Activated CD4-positive, alpha-beta T cell treated with anti-CD3 and anti-CD28 coated beads, Interleukin-2, amount 10 ng/mL, durations not matched to agents 24 days and 14 days (primary cell): ENCODE measurements around the gene MAL. TPM values are rescaled to one million over a fixed set of nuclear protein-coding genes. Genes with fewer than 3 reads are reported as not detected.

Experiments used
- DNase-seq: peaks from one replicate; pipeline ENCODE4 v3.0.0; 2022
- H3K27ac Mint-ChIP-seq: one replicate; pipeline ENCODE4 v1.8.0; 2022; ENCODE audit warnings: mild to moderate bottlenecking, mixed read lengths
- H3K27me3 Mint-ChIP-seq: one replicate; pipeline ENCODE4 v1.8.0; 2022; ENCODE audit warnings: mixed read lengths
- H3K36me3 Mint-ChIP-seq: one replicate; pipeline ENCODE4 v1.8.0; 2022; ENCODE audit warnings: low read depth, mild to moderate bottlenecking, mixed read lengths
- H3K4me1 Mint-ChIP-seq: one replicate; pipeline ENCODE4 v1.8.0; 2021; ENCODE audit warnings: mixed read lengths
- H3K4me3 Mint-ChIP-seq: one replicate; pipeline ENCODE4 v1.8.0; 2022; ENCODE audit warnings: mild to moderate bottlenecking, moderate library complexity, mixed read lengths
- H3K9me3 Mint-ChIP-seq: one replicate; pipeline ENCODE4 v1.8.0; 2021; ENCODE audit warnings: mixed read lengths
- intact Hi-C: fragments of 100-400 bp; cut with micrococcal nuclease; formaldehyde crosslinking; loops from one replicate; pipeline ENCODE4 v1.15.1; 2023
- total RNA-seq: library from RNA; stranded (reverse); gene quantifications from 2 replicates; pipeline ENCODE4 v1.2.3, GENCODE V29; 2022

The MAL gene
- total RNA-seq, 1 donor from 2014 or later, result 167 TPM

DNA sequence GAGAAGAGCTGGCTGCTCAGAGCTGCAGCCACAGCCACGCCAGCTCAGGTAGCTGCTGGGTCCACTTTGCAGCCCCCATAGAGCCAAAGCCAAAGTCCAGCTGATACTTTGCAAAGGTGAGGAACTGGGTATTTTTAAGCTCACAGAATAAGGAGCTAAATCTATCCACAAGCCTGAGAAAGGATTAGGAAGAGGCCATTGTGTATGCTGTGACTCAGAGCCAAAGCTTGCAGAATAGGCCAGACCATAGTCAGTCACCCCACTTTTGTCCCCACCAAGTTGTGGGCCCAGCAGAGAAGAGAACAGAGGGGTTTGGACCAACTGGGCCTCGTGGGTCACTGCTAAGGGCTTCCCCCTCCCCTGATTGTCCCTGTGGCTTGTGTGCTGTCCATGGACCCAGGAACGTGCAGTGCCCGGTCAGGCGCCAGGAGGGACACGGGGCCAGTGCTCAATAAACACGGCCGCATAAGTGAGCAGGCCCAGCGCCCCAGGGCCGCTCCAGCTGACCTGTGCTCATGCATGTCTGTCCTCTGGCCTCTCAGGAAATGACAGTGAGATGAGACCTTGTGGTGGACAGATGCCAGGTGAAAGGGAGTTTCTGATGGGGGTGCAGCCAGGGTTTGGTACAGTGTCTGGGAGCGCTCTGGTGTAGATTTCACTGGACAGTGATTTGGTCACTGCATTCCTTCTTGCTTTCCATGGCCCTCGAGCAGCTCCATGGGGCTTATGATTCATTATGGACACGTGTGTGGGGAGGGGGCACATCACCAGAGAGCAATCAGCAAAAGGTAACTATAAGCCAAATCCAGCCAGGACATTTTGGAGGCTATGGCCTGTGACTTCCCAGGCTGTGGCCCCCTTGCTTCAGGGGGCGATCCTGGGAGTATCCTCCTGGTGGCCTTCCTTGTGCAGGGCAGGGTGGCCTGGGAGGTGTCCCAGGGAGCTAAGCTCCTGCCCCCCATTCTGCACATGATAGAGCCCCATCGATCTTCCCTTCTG lies 31.3 kb downstream of the MAL start:
- H3K9me3 Mint-ChIP-seq, result no peaks in the 10 kb centered on the region
- no peaks in the 10 kb centered on the region for H3K27me3 Mint-ChIP-seq
- peaks cover 28% of the 10 kb centered on the region for H3K36me3 Mint-ChIP-seq
- H3K4me1 Mint-ChIP-seq, result peaks cover 62% of the 10 kb centered on the region
- no peak for DNase-seq
- peak overlapping the region; percentile 45 for H3K27ac Mint-ChIP-seq
- intact Hi-C loops, result no loop called here
- no peak overlapping the region for H3K4me3 Mint-ChIP-seq

DNA sequence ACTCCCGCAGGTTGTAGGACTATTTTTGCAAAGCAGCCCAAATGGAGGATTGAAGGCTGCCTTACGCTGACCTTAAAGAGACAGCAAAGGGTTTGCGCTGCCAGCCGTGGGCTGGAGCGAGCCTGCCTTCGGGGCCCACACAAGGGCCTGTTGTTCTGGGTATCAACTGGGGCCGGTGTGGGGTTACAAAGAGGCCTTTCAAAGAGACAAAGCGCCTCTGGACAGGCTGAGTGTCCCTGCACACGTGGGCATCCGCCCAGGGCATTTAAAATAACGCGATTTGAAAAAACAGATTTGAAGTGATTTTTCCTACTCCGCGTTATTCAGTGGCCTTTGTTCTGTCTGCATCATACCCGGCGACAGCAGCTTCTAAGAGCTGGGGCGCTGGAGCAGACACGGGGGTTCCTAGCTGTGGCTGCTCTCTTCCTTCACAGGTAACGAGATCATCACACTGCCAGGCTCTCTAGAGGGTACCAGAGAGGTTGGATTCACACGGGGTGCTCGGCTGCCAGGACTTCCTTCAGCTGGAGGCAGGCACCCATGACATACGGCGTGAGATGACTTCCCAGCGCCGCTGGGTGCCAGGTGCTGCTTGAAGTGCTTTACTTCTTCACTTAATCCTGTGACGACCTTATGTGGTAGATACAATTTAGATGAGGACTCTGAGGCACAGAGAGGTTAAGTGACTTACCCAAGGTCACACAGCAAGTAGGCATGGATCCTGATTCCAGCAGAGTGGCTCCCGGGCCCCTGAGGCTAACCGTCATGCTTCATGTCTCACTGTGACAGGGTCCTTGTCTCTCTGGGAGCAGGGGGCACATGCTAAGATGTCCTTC lies 32.2 kb downstream of the MAL start:
- Mint-ChIP-seq H3K27me3 (no peaks in the 10 kb centered on the region), H3K9me3 (no peaks in the 10 kb centered on the region), H3K36me3 (peaks cover 19% of the 10 kb centered on the region), H3K27ac (peak overlapping the region; percentile 23), H3K4me1 (peaks cover 65% of the 10 kb centered on the region), H3K4me3 (no peak overlapping the region)
- intact Hi-C loops, result no loop called here
- no peak for DNase-seq

DNA sequence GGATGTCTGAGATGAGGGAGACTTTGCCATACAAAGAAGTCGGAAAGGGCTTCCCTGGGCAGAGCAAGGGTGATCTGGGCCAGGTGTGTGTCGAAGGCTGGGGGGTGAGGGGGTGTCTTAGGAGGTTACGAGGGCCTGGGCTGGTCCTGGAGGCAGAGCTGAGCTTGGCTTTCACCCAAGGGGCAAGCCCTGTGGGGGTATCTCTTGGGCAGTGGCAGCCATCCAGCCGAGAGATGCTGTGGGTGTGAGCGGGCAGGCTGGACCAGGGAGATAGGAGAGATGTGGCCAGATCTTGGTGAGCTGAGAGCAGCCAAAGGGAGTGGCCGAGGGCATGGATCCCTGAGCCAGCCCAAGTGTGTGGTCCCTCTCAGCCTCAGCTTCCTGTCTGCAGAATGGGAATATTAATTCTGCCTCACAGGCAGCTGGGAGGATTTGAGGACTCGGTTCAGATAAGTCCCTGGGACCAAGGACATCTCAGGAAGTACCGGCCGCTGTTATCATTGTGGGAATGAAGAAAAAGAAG lies 33.0 kb downstream of the MAL start:
- intact Hi-C loops, result no loop called here
- Mint-ChIP-seq H3K27ac (peak overlapping the region; percentile 62), H3K27me3 (no peaks in the 10 kb centered on the region), H3K9me3 (no peaks in the 10 kb centered on the region), H3K4me1 (peaks cover 64% of the 10 kb centered on the region), H3K4me3 (no peak overlapping the region), H3K36me3 (peaks cover 12% of the 10 kb centered on the region)
- DNase-seq, result no peak

DNA sequence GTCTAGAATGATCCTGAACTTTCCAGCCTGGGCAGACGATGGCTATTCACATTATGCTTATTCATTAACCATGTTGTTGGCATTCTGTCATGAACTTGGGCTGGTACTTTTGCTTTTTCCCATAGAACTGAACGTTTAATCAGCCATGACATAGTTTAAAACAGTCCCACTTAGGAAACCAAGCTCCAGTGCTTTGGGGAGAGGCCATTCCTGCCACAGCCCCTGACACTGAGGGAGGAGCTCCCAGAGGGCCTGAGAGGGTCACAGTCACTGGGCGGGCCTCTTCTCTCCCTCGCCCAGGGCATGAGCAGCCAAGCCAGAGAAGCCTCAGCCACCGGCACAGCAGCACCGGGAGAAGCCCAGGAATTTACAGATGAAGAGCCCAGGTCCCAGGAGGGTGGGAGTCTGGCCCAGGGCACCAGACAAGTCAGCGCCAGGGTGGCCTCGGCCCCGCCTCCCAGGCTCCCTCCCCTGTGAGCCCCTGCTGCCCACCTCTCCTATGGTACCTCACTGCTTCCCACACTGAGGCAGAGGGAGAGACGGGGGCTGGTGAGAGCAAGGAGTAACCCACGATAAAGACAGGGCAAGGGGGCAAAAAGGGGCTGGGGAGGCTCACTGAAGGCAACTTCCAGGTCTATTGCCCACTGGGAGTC lies 33.6 kb downstream of the MAL start:
- no peaks in the 10 kb centered on the region for H3K9me3 Mint-ChIP-seq
- peaks cover 63% of the 10 kb centered on the region for H3K4me1 Mint-ChIP-seq
- DNase-seq, result no peak
- H3K27ac Mint-ChIP-seq, result no peak overlapping the region
- intact Hi-C loops, result no loop called here
- H3K36me3 Mint-ChIP-seq, result peaks cover 7% of the 10 kb centered on the region
- H3K4me3 Mint-ChIP-seq, result no peak overlapping the region
- H3K27me3 Mint-ChIP-seq, result no peaks in the 10 kb centered on the region

DNA sequence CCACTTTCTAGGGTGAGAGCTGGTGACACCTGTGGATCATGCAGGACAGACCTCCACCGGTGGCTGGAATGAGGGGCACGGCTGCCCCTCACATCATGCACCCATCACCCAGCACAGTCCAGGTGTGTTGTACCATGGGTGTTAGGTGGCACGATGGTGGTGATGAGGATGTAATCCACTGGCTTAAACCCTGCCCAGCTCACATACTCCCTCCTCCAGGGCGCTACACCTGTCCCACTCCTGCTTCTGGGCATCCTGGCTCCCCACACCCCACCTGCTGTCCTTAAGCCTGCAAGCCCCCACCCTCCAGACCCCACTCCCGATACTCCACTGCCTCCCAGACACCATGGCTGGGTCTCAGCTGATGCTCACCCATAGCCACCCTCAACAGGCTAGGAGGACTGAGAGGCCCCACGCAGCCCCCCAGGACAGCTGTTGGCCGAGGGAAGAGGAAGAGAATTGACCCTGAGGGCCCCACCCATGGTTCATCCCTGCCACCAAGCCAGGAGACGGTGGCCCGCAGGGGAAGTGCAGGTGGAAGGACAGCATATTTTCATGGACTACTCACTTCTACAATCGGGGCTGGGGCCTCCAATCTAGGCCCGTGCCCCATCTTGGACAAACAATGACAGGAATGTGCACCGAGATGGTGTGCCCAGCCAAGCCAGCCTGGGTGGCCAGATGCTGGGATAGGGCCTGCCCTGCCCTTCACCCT lies 34.3 kb downstream of the MAL start:
- intact Hi-C loops, result no loop called here
- H3K27me3 Mint-ChIP-seq, result no peaks in the 10 kb centered on the region
- no peak for DNase-seq
- H3K27ac Mint-ChIP-seq, result peak overlapping the region; percentile 10
- no peaks in the 10 kb centered on the region for H3K9me3 Mint-ChIP-seq
- H3K4me3 Mint-ChIP-seq, result no peak overlapping the region
- peaks cover 3% of the 10 kb centered on the region for H3K36me3 Mint-ChIP-seq
- H3K4me1 Mint-ChIP-seq, result peaks cover 57% of the 10 kb centered on the region

DNA sequence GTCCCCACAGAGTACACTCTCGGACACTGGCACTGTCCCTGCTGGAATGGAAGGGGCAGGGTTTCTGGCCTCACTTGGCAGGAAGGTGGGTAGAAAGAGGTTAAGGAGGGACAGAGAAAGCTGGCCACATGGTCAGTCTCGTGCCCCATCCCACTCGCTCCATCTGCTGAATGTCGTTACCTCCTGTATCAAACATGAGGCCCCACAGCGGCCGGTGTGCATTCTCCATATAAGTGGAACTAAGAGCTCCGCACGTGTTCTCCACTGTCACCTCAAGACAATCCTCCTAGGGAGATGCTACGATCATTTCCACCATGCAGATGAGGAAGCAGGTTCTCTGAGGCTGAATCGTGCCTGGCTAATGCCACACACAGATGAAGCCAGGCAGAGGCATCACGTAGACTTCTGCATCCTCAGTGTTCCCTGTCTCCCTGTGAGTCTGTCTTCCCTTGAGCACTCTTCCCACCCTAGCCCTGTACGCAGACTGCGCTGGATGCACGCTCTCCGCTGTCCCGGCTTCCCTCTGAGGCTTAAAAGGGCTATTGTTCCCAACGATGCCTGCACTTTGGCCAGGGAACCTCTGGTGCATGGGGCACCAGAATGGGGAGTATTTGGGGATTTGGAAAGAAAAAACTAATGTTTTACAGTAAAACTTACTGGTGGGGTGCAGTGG lies 35.1 kb downstream of the MAL start:
- Mint-ChIP-seq H3K4me3 (no peak overlapping the region), H3K27me3 (no peaks in the 10 kb centered on the region), H3K9me3 (no peaks in the 10 kb centered on the region), H3K4me1 (peaks cover 51% of the 10 kb centered on the region), H3K36me3 (no peaks in the 10 kb centered on the region), H3K27ac (peak overlapping the region; percentile 21)
- DNase-seq, result no peak
- intact Hi-C loops, result no loop called here

DNA sequence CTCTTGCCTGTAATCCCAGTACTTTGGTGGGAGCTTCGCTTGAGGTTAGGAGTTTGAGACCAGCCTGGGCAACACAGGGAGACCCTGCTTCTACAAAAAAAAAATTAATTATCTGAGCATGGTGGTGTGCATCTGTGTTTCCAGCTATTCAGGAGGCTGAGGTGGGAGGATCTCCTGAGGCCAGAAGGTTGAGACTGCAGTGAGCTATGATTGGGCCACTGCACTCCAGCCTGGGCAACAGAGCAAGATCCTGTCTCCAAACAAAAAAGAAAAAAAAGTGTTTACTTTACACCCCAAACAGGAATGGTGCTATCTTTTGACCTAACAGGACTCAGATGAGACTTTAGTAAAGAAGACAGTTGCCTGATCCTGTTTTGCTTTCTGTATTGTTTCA lies 35.6 kb downstream of the MAL start:
- no peak for DNase-seq
- H3K4me1 Mint-ChIP-seq, result peaks cover 47% of the 10 kb centered on the region
- intact Hi-C loops, result no loop called here
- H3K4me3 Mint-ChIP-seq, result peak overlapping the region; percentile 67
- no peaks in the 10 kb centered on the region for H3K27me3 Mint-ChIP-seq
- no peaks in the 10 kb centered on the region for H3K9me3 Mint-ChIP-seq
- no peaks in the 10 kb centered on the region for H3K36me3 Mint-ChIP-seq
- peak overlapping the region; percentile 88 for H3K27ac Mint-ChIP-seq

DNA sequence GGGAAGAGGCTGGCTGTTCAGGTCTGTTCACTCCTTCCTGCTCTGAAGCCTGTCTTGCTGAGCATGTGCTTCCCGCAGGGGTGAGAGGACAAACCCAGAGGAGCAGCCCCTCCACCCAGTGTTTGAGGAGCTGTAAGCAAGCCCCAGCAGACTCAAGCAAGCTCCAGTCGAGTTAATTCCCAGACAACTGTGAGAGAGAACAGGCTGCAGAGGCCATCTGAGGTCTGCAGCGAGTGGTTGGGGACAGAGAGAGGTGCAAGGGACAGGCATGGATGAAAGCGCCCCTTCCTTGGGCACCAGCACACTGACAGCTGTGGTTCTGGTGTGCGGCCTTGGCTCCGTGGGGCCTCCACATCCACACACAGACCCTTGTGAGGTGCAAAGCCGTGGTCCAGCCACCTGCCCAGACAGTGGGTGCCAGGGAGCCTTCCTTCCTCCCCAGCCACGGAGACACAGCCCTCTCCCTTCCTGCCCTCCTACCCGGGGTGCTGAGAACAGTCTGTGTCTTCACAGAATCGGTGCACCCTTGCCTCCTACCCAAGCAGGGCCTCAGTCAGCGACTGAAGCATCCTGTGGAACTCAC lies 36.2 kb downstream of the MAL start:
- H3K27ac Mint-ChIP-seq, result peak overlapping the region; percentile 88
- no peaks in the 10 kb centered on the region for H3K36me3 Mint-ChIP-seq
- H3K4me3 Mint-ChIP-seq, result peak overlapping the region; percentile 67
- peaks cover 42% of the 10 kb centered on the region for H3K4me1 Mint-ChIP-seq
- H3K27me3 Mint-ChIP-seq, result no peaks in the 10 kb centered on the region
- DNase-seq, result peak; percentile 77
- intact Hi-C loops, result no loop called here
- no peaks in the 10 kb centered on the region for H3K9me3 Mint-ChIP-seq

DNA sequence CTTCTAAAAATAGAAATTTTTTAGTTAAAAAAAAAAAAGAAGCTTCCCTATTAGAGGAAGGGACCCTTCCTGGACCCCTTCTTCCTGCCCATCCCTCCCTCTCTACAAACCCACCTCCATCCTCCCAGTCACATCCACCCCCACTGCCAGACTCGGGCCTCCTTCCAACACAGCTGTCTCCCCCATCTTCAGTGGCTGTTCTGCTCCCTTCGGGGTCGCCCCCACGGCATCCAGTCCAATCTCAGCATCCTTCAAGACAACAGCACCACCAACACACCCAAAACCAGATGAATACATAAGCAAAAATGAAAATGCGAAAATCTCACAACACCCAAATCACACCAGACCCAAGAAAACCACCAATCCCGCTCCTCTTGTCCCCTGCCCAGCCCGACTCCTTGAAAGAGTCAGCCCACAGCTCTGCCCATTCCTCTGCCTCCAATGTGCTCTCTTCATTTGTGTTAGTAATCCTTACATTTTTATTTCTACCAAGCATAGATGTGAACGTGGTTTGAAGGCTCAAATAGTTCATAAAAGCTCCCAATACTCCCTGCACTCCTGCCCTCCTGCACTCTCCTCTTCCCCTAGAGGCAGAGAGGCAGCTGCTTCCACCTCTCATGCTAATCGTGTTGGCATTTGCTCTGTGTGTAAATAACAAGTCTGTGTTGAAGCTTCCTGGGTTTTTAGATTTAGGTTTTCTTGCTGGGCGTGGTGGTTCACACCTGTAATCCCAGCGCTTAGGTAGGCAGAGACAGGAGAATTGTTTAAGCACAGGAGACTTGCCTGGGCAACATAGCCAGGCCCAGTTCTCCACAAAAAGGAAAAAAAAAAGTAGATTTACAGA lies 37.0 kb downstream of the MAL start:
- Mint-ChIP-seq H3K36me3 (peaks cover 2% of the 10 kb centered on the region), H3K9me3 (no peaks in the 10 kb centered on the region), H3K27ac (peak overlapping the region; percentile 92), H3K4me3 (peak overlapping the region; percentile 69), H3K27me3 (no peaks in the 10 kb centered on the region), H3K4me1 (peaks cover 38% of the 10 kb centered on the region)
- intact Hi-C loops, result no loop called here
- DNase-seq, result no peak

DNA sequence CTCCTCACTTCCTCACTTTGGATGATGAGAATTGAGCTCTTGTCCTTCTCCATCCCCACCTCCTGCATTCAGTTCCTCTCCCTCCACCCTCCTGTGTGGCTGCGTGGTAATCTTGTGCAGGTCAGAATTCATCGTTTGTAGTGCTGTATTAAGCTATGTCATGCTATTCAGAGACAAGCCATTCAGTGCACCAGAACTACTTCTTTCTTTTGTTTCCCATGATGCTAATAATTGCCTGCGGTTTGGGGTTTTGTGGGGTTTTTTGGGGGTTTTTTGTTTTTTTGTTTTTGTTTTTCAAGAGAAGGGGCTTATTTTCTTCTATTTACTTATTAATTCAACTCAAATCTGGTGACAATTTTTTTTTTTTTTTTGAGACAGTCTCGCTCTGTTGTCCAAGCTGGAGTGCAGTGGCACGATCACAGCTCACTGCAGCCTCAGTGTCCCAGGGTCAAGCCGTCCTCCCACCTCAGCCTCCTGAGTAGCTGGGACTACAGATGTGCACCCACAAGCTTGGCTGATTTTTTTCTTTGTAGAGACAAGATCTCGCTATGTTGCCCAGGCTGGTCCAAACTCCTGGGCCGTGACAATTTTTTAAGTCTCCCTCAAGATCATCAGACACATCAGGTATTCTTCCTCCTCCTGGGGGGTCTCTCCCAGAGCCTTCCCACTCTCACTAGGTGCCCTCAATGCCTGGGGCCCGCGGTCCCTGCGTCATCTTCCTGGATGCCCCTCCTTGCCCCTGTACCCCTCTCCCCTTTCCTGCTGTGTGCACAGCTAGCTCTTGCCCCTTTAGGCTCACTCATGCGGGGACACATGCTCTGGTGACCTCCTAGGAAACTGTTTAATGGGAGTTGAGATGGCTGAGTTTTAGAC lies 37.8 kb downstream of the MAL start:
- Mint-ChIP-seq H3K4me1 (peaks cover 36% of the 10 kb centered on the region), H3K27ac (peak overlapping the region; percentile 92), H3K27me3 (no peaks in the 10 kb centered on the region), H3K4me3 (peak overlapping the region; percentile 18), H3K36me3 (peaks cover 4% of the 10 kb centered on the region), H3K9me3 (no peaks in the 10 kb centered on the region)
- intact Hi-C loops, result no loop called here
- DNase-seq, result no peak

DNA sequence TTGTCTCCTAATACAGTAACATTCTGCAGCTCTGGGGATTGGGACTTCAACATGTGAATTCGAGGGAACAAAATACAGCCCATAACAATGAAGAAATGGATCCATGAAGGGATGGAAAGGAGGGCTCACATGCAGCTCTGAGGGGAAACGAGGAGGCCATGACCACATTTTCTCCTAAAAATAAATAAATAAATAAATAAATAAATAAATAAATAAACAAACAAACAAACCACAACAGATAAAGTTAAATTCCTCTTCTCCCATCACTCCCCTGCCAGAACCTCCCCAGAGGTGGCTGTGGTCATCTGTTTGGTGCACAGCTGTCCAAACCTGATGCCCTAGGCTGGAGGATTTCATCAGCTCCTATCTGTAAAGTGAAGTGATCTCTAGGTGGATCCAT lies 42.7 kb downstream of the MAL start:
- Mint-ChIP-seq H3K4me3 (no peak overlapping the region), H3K4me1 (peaks cover 28% of the 10 kb centered on the region), H3K9me3 (peaks cover 8% of the 10 kb centered on the region), H3K36me3 (peaks cover 10% of the 10 kb centered on the region), H3K27ac (no peak overlapping the region), H3K27me3 (no peaks in the 10 kb centered on the region)
- DNase-seq, result no peak
- intact Hi-C loops, result no loop called here
